Body of pancreas (tissue), 4 donors: ENCODE results near the gene SIRPB1. TPM values are rescaled to one million over a fixed set of nuclear protein-coding genes. Genes with fewer than 3 reads are reported as not detected.

ENCODE experiments used
- ATAC-seq: fragments of 150-250 bp; one replicate; pipeline ENCODE4 v1.9.1; 2016
- DNase-seq, 4 donors: peaks; one replicate each; pipeline ENCODE4 v3.0.0-alpha.2; 2019
- H3K27ac ChIP-seq, 4 donors: fragments of 200-600 bp; sonication (generic); 1 replicate in 3 of 4; 2 replicates in 1 of 4; pipeline versions ENCODE4 v1.5.1 to v1.6.1; 2016 to 2019; ENCODE audit warnings: mild to moderate bottlenecking in 1 of 4, mixed read lengths in 1 of 4, moderate library complexity in 1 of 4
- H3K27me3 ChIP-seq, 2 donors: fragments of 200-600 bp; sonication (generic); one replicate each; pipeline ENCODE4 v1.6.0; 2016; ENCODE audit warnings: mild to moderate bottlenecking in 1 of 2
- H3K36me3 ChIP-seq, 2 donors: fragments of 200-600 bp; sonication (generic); replicated peaks in 1 of 2; 2 replicates each; pipeline ENCODE4 v1.5.1; 2016; ENCODE audit warnings: low read depth in 2 of 2; ENCODE audit not compliant: insufficient read depth in 1 of 2
- H3K4me1 ChIP-seq: fragments of 200-600 bp; sonication (generic); one replicate; pipeline ENCODE4 v1.6.0; 2016
- H3K4me3 ChIP-seq, 2 donors: fragments of 200-600 bp; sonication (generic); 1 replicate in 1 of 2; 2 replicates in 1 of 2; pipeline ENCODE4 v1.5.1; 2016 to 2019
- H3K9me3 ChIP-seq, 3 donors: fragments of 200-600 bp; sonication (generic); 1 replicate in 2 of 3; 2 replicates in 1 of 3; pipeline ENCODE4 v1.5.1; 2016
- POLR2A ChIP-seq, 3 donors: fragments of 450-650 bp; IDR thresholded peaks; one replicate each; pipeline ENCODE4 v1.6.1; 2016; ENCODE audit warnings: antibody characterized with exemption in 3 of 3, mild to moderate bottlenecking in 2 of 3
- WGBS, 2 donors: methylation state at CpG; one replicate each; pipeline ENCODE4 v1.1.5; 2017; 5-methylcytosine and 5-hydroxymethylcytosine counted together
- intact Hi-C: fragments of 100-400 bp; cut with DNase I; formaldehyde crosslinking; loops from one replicate; pipeline ENCODE4 v1.15.1; 2023
- total RNA-seq, 2 donors: library from RNA; depleted of rRNA; stranded (reverse); fragments of >200 nt; gene quantifications; one replicate each; pipeline ENCODE4 v1.1.0, GENCODE V29; 2016
- TF ChIP-seq, protein P1 (sequence below), 7 experiments: fragments of 450-650 bp in 4 of 7; fragments of 200-600 bp in 3 of 7; sonication (generic) in 3 of 7; IDR thresholded peaks; one replicate each; pipeline ENCODE4 v1.5.1; 2016 to 2019; ENCODE audit warnings: antibody characterized with exemption in 7 of 7

The SIRPB1 gene
- total RNA-seq, 2 donors from 2014 or later = 1.3 to 14.2 TPM

DNA sequence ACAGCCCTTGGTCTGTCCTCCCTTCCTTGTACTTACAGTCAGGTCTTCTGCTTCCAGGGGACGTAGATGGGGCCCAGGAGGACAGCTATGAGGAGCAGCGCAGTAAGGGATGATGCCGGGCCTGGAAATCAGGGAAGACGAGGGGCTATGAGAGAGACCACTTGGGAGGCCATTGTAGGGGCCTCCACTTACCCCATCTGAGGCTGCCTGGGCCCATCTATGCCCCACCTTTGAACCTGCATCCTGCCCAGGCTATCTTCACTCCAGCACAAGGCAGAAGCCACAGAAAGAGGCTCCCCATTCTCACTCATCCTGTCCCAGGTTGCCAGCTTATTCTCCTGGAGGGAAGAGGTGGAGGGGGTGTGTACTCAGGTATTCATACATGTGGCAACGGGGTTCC is 10.4 kb upstream of the SIRPB1 start:
- intact Hi-C loops = no loop called here

DNA sequence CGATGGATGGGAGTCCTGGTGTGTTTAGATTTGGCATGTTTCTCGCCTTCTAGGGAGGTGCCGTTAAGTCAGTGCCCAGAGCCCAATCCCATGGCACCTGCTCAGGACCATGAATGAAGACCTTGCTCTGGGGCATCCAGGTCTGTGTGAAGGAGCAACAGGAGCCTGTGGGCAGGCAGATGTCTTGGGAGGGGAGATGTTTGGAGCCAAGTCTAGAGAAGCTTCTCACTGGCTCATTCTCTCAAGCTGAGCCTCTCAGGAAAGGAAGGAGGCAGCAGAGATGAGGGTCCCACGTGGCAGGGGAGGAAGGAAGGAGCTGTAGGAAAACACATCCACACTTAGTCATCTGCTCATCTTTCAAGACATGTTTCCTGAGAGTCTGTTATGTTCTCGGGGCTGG is 9.5 kb upstream of the SIRPB1 start:
- ATAC-seq = no peak
- Histone ChIP-seq H3K4me3 (no peak overlapping the region), H3K9me3 (no peaks in the 10 kb centered on the region), H3K36me3 (no peaks in the 10 kb centered on the region), H3K4me1 (no peaks in the 10 kb centered on the region), H3K27ac (no peak overlapping the region), H3K27me3 (no peaks in the 10 kb centered on the region)
- DNase-seq = no peak
- TF ChIP-seq POLR2A (IDR thresholded peaks at IDR 0.05) = no peak
- TF ChIP-seq, protein P1, sequence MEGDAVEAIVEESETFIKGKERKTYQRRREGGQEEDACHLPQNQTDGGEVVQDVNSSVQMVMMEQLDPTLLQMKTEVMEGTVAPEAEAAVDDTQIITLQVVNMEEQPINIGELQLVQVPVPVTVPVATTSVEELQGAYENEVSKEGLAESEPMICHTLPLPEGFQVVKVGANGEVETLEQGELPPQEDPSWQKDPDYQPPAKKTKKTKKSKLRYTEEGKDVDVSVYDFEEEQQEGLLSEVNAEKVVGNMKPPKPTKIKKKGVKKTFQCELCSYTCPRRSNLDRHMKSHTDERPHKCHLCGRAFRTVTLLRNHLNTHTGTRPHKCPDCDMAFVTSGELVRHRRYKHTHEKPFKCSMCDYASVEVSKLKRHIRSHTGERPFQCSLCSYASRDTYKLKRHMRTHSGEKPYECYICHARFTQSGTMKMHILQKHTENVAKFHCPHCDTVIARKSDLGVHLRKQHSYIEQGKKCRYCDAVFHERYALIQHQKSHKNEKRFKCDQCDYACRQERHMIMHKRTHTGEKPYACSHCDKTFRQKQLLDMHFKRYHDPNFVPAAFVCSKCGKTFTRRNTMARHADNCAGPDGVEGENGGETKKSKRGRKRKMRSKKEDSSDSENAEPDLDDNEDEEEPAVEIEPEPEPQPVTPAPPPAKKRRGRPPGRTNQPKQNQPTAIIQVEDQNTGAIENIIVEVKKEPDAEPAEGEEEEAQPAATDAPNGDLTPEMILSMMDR (IDR thresholded peaks at IDR 0.05) = no peak
- intact Hi-C loops = no loop called here
- 52 to 66% methylated on average over 5 of the region's 5 CpGs for WGBS, 2 donors

More for the DNA sequence above, 10.4 kb upstream of the SIRPB1 start:
- Histone ChIP-seq H3K36me3 (no peaks in the 10 kb centered on the region), H3K27me3 (no peaks in the 10 kb centered on the region), H3K9me3 (no peaks in the 10 kb centered on the region), H3K27ac (no peak overlapping the region), H3K4me1 (no peaks in the 10 kb centered on the region), H3K4me3 (no peak overlapping the region)
- TF ChIP-seq, protein P1 (IDR thresholded peaks at IDR 0.05) = no peak
- no peak for TF ChIP-seq POLR2A (IDR thresholded peaks at IDR 0.05)
- 69 to 77% methylated on average over 4 to 5 of the region's 5 CpGs for WGBS, 2 donors
- DNase-seq = no peak
- ATAC-seq = no peak

DNA sequence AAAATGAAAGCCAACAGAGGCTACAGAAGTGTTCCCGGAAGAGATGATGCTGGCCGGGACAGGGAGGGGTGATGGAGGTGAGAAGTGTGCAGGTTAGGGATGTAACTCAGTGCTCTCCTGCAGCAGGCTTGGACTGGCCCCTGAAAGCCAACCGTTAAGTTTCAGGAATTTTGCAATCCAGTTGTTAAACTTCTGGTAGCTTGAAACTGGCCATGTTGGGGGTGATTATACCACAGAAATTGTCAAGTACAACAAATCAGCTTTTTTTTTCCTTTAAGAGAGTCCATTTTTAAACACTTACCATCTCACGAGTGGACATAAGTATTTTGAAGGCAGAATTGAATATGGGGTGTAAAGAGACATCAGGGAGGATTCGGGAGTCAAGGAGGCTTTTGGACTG is 8.8 kb upstream of the SIRPB1 start:
- H3K4me3 ChIP-seq = no peak overlapping the region
- no peak overlapping the region for H3K27ac ChIP-seq
- intact Hi-C loops = no loop called here
- H3K36me3 ChIP-seq = no peaks in the 10 kb centered on the region
- WGBS, 2 donors = 48 to 49% methylated on average over 5 of the region's 5 CpGs
- TF ChIP-seq, protein P1 (IDR thresholded peaks at IDR 0.05) = no peak
- no peak for TF ChIP-seq POLR2A (IDR thresholded peaks at IDR 0.05)
- H3K4me1 ChIP-seq = no peaks in the 10 kb centered on the region
- no peaks in the 10 kb centered on the region for H3K27me3 ChIP-seq
- H3K9me3 ChIP-seq = no peaks in the 10 kb centered on the region
- no peak for DNase-seq
- no peak for ATAC-seq

DNA sequence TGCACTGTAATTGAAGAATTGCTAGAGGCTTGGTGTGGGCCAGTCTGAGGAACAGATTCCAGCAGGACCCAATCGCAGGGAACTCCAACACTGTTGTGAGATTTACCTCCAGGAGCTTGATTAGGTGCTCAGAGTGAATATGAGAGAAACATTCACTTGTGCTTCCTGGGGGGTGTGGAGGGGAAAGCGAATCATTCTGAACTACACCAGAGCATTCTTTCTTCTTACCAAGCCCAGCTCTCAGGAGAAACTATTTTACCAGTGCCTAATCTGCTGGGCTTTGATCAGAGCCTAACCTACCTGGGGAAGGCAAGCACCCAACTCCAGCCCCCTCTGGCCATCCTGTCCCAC is 7.4 kb upstream of the SIRPB1 start:
- Histone ChIP-seq H3K4me1 (no peaks in the 10 kb centered on the region), H3K36me3 (no peaks in the 10 kb centered on the region), H3K9me3 (no peaks in the 10 kb centered on the region), H3K27me3 (no peaks in the 10 kb centered on the region), H3K4me3 (no peak overlapping the region), H3K27ac (no peak overlapping the region)
- no peak for ATAC-seq
- intact Hi-C loops = no loop called here
- DNase-seq = no peak
- 61 to 65% methylated on average over 2 of the region's 2 CpGs for WGBS, 2 donors
- TF ChIP-seq, protein P1 (IDR thresholded peaks at IDR 0.05) = no peak
- no peak for TF ChIP-seq POLR2A (IDR thresholded peaks at IDR 0.05)

DNA sequence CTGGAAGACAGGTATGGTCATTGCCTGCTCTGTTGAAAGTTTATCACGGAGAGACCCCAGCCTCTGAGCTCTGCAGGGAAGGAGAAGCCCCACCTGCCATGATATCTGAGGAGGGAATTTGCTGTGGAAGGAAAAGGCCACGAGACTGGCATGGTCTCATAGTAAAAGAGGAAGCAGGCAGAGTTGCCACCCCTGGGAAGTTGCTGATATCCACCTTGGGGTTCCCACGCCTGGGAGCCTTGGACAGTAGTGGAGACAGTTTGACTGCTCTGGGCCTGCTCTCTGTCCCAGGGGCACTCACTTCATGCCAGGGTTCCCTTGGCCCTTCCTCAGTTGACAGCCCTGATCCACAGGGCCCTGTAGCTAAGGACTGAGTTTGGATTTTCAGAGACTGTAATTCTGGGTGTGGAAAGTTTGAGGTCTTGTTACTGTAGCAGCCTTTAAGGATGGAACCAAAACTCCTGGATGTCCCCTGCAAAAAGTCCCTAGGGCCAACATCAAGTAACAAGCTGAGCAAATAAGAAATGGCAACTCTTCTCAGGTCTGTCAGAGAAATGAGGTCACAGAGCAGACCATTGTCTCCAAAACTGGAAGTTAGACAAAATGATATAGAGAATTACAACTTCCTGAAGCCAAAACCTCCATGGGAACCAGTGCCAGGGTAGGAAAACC is 6.9 kb upstream of the SIRPB1 start:
- H3K4me3 ChIP-seq = no peak overlapping the region
- TF ChIP-seq POLR2A (IDR thresholded peaks at IDR 0.05) = no peak
- TF ChIP-seq, protein P1 (IDR thresholded peaks at IDR 0.05) = no peak
- no peaks in the 10 kb centered on the region for H3K9me3 ChIP-seq
- ATAC-seq = no peak
- no peaks in the 10 kb centered on the region for H3K36me3 ChIP-seq
- intact Hi-C loops = no loop called here
- no peaks in the 10 kb centered on the region for H3K4me1 ChIP-seq
- no peaks in the 10 kb centered on the region for H3K27me3 ChIP-seq
- WGBS, 2 donors = 25 to 40% methylated on average over 3 of the region's 3 CpGs
- DNase-seq = no peak
- no peak overlapping the region for H3K27ac ChIP-seq
